ENCODE measurements around the gene SMIM45.

SMIM45 gene

DNA sequence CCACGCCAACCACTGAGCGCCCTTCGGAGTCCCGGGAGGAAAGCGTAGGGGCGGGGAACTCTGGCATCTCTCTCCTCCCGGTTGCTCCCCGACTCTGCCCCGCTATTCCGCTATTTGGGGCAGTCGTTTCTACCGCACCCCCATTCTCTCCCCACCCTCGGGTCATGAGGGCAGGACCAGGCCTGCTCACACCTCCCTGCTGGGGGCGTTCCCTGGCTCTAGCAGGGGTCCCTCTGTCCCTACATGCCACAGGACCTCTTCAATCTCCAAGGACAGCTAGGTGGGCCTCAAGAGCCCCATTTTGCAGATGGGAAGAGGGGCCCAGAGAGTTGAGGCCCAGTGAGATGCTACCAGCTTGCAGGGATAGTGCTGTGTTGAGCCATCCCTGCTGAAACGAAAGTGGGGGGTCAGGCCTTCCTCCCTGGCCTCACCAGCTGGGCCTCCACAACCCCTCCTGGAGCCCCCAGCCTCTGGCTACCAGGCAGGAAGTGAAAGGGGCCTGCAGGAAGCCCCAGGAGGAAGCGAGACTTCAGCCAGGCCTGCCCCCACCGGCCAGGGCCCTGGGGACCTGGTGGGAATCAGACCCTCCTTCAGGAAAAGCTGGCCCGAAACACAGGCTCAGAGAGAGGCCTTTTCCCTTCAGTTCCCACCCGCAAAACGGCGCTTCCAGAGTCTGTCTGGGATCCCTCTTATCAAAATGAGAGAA is 31.5 kb upstream of the SMIM45 start:
- Histone ChIP-seq H3K4me1 (ENCODE audit: control insufficient read depth, insufficient read depth, low read length) (no peaks in the 10 kb centered on the region; the same call in 1 of the 2 replicates), H3K4me2 (ENCODE audit: low read depth, low read length) (no peak overlapping the region), H2BK20ac (ENCODE audit: low read depth, low read length) (no peak overlapping the region), H3K9me3 (ENCODE audit: control insufficient read depth, insufficient read depth, low read length) (no peaks in the 10 kb centered on the region), H2AK5ac (ENCODE audit: low read depth, low read length) (no peak overlapping the region), H3K27me3 (ENCODE audit: control insufficient read depth, insufficient read depth, low read length) (peaks cover 36% of the 10 kb centered on the region), H3K9me1 (ENCODE audit: insufficient read depth, low read length) (no peaks in the 10 kb centered on the region; the same call in 1 of the 2 replicates), H2BK15ac (ENCODE audit: low read depth, low read length) (no peak overlapping the region), H3K36me3 (ENCODE audit: control insufficient read depth, insufficient read depth, low read length) (no peaks in the 10 kb centered on the region), H2AFZ (replicated peaks; ENCODE audit: low read length, poor library complexity) (no peak overlapping the region), H3K4me3 (ENCODE audit: insufficient read depth, low read depth, low read length) (no peak overlapping the region), H3K23ac (ENCODE audit: low read depth, low read length) (no peak overlapping the region), H3K4ac (ENCODE audit: low read depth, low read length) (no peak overlapping the region), H2AK9ac (replicated peaks; ENCODE audit: low read depth, low read length, poor library complexity) (no peak overlapping the region), H3K18ac (ENCODE audit: low read depth, low read length) (no peak overlapping the region), H3K14ac (replicated peaks; ENCODE audit: low read depth, low read length) (no peak overlapping the region), H2BK120ac (ENCODE audit: low read depth, low read length) (no peak overlapping the region), H2BK5ac (ENCODE audit: low read depth, low read length, poor library complexity, severe bottlenecking) (no peak overlapping the region), H4K5ac (ENCODE audit: low read depth, low read length) (no peak overlapping the region), H3K79me1 (ENCODE audit: low read depth in 1 of 2, low read length in 2 of 2) (no peaks in the 10 kb centered on the region), H3K9ac (ENCODE audit: low read depth, low read length) (no peak overlapping the region), H3K27ac (ENCODE audit: insufficient read depth, low read length) (no peak overlapping the region), H4K91ac (ENCODE audit: insufficient read depth, low read depth, low read length) (no peak overlapping the region), H4K8ac (ENCODE audit: low read depth in 2 of 2, low read length in 2 of 2) (no peak overlapping the region), H4K20me1 (ENCODE audit: insufficient read depth, low read length) (no peaks in the 10 kb centered on the region), H3K56ac (ENCODE audit: extremely low read depth, insufficient read depth, low read length) (no peak overlapping the region)
- ChIA-PET POLR2A (ENCODE audit: unreplicated experiment) (no interaction called here), CTCF (no interaction called here)
- in situ Hi-C loops (cut with MboI; ENCODE audit: low sequenced_read_pairs) (no loop called here), dilution Hi-C loops (cut with HindIII; ENCODE audit: low sequenced_read_pairs, unreplicated experiment) (no loop called here), intact Hi-C loops (cut with micrococcal nuclease) (no loop called here)
- ATAC-seq (ENCODE audit: low read depth) (no peak), DNase-seq (no peak)
- BruUV-seq (replicated peaks): no TSS peak
- WGBS, 2 experiments (ENCODE audit: extremely low coverage in 2 of 2, insufficient read length in 1 of 2): 61% methylated on average over 4 of the region's 21 CpGs; no CpG with 5 or more reads in 1 of the 2 experiments
- TF ChIP-seq ELK1 (IDR thresholded peaks at IDR 0.05; ENCODE audit: borderline replicate concordance, low read depth, low read length): no peak
- TF ChIP-seq CTCF (conservative IDR thresholded peaks at IDR 0.05; ENCODE audit: low read depth, low read length): no peak
- TF ChIP-seq FOS (IDR thresholded peaks at IDR 0.05; ENCODE audit: low read depth, low read length): no peak
- TF ChIP-seq POLR2A (IDR thresholded peaks at IDR 0.05; ENCODE audit: low read depth, low read length): no peak
- TF ChIP-seq CEBPB (IDR thresholded peaks at IDR 0.05; ENCODE audit: low read depth, low read length): no peak
- no peak for TF ChIP-seq RAD21 (IDR thresholded peaks at IDR 0.05; ENCODE audit: low read length)

Data from IMR-90 (cell line).